ENCODE results near the gene AOAH.

GRCh38 chr7:36538126-36538525 is 186.2 kb downstream of the AOAH start:
- no peak for TF ChIP-seq CTCF (IDR thresholded peaks at IDR 0.05; ENCODE audit: borderline replicate concordance, extremely low read depth, low read length, poor library complexity, severe bottlenecking)
- no peak for TF ChIP-seq EZH2 (IDR thresholded peaks at IDR 0.05; ENCODE audit: borderline replicate concordance, low read depth, low read length, severe bottlenecking)

All from DND-41 (cell line).